HepG2 (cell line): ENCODE data around the gene CPNE5. TPM values are rescaled to one million over a fixed set of nuclear protein-coding genes. Genes with fewer than 3 reads are reported as not detected.
A peak's percentile ranks its signal among the peaks of the same experiment; 100 is the strongest.

Experiments
- ATAC-seq: fragments of 200-7000 bp; cut with Tn5 transposase; 3 replicates; pipeline ENCODE4 v1.9.1; 2020; ENCODE audit warnings: mild to moderate bottlenecking, moderate library complexity
- BruUV-seq: library from RNA; stranded (reverse); fragments of 400-500 nt; replicated peaks from 2 replicates; lab custom pipeline; 2021; lab: Mats Ljungman, UMichigan
- CTCF ChIA-PET: fragments of 300-600 bp; formaldehyde crosslinking; extraction: SDS; loops from one replicate; lab custom pipeline; 2021; ENCODE audit warnings: low total read pairs, inconsistent platforms, low intra/inter-chr PET ratio; lab: Yijun Ruan, JAX
- POLR2A ChIA-PET: fragments of 350-600 bp; sonication (Branson Sonifier 250); formaldehyde crosslinking; loops from one replicate; lab custom pipeline; 2020; ENCODE audit warnings: antibody characterized with exemption, inconsistent platforms; lab: Yijun Ruan, JAX
- DNase-seq: peaks from one replicate; pipeline ENCODE4 v3.0.0-alpha.2; 2015; ENCODE audit warnings: low spot score
- FAIRE-seq: peaks from 3 replicates; lab custom pipeline; 2011; peaks lifted over from hg19 to GRCh38; lab: Jason Lieb, UNC
- H2AFZ ChIP-seq: one replicate; pipeline ENCODE4 v1.6.1; 2011; ENCODE audit warnings: low read length, inconsistent platforms
- H3K27ac ChIP-seq: fragments of 300-600 bp; 3 replicates; pipeline ENCODE4 v1.8.0; 2011; ENCODE audit warnings: mixed run types, mild to moderate bottlenecking, mixed read lengths, low read length, inconsistent platforms; ENCODE audit not compliant: insufficient read depth; ENCODE audit errors: extremely low read length
- H3K27me3 ChIP-seq, 2 experiments: fragments of 200-600 bp in 1 of 2; 2 replicates in 1 of 2; 3 replicates in 1 of 2; pipeline versions ENCODE4 v1.6.0 to v1.8.0; 2011; ENCODE audit warnings: low read length in 2 of 2, mild to moderate bottlenecking in 2 of 2, moderate library complexity in 2 of 2, inconsistent platforms in 1 of 2; ENCODE audit not compliant: insufficient read depth in 2 of 2, control insufficient read depth in 1 of 2
- H3K36me3 ChIP-seq, 2 experiments: fragments of 200-600 bp in 1 of 2; replicated peaks in 1 of 2; 2 replicates in 1 of 2; 3 replicates in 1 of 2; pipeline versions ENCODE4 v1.5.1 to v1.8.0; 2011; ENCODE audit warnings: low read length in 2 of 2, inconsistent platforms in 1 of 2; ENCODE audit not compliant: insufficient read depth in 2 of 2, control insufficient read depth in 1 of 2
- H3K4me1 ChIP-seq: 2 replicates; pipeline ENCODE4 v1.5.1; 2012; ENCODE audit warnings: low read length, inconsistent platforms; ENCODE audit not compliant: insufficient read depth
- H3K4me2 ChIP-seq: 2 replicates; pipeline ENCODE4 v1.6.0; 2011; ENCODE audit warnings: low read depth, low read length, inconsistent platforms
- H3K4me3 ChIP-seq, 3 experiments: fragments of 200-600 bp in 1 of 3; sonication (generic), shearing (Covaris generic) in 1 of 3; replicated peaks in 1 of 3; 2 replicates each; pipeline ENCODE4 v1.5.1; 2011 to 2016; ENCODE audit warnings: low read length in 3 of 3, inconsistent platforms in 2 of 3, low read depth in 2 of 3, mild to moderate bottlenecking in 2 of 3, control low read depth in 1 of 3, mixed read lengths in 1 of 3; ENCODE audit not compliant: insufficient read depth in 1 of 3
- H3K79me2 ChIP-seq: one replicate; pipeline ENCODE4 v1.6.1; 2011; ENCODE audit warnings: low read length, inconsistent platforms; ENCODE audit not compliant: insufficient read depth
- H3K9ac ChIP-seq: 2 replicates; pipeline ENCODE4 v1.6.0; 2011; ENCODE audit warnings: mild to moderate bottlenecking, low read depth, low read length, inconsistent platforms; ENCODE audit not compliant: insufficient read depth
- H3K9me3 ChIP-seq: 2 replicates; pipeline ENCODE4 v1.5.1; 2012; ENCODE audit warnings: mild to moderate bottlenecking, low read length
- H4K20me1 ChIP-seq: 2 replicates; pipeline ENCODE4 v1.6.0; 2011; ENCODE audit warnings: inconsistent platforms, mild to moderate bottlenecking, low read length, moderate library complexity; ENCODE audit not compliant: insufficient read depth
- DNMT3B ChIP-seq: conservative IDR thresholded peaks from 2 replicates; pipeline ENCODE4 v1.6.1; 2016; ENCODE audit warnings: missing biosample characterization, control low read depth
- FOXA1 ChIP-seq, 2 experiments: fragments of 450-650 bp in 1 of 2; sonication (generic) in 1 of 2; formaldehyde crosslinking in 1 of 2; IDR thresholded peaks; 2 replicates each; pipeline versions ENCODE4 v1.4.0 to v1.6.1; 2016 to 2020; ENCODE audit warnings: missing genetic modification reagents in 1 of 2
- KLF16 ChIP-seq, 2 experiments: sonication (generic) in 1 of 2; formaldehyde crosslinking in 1 of 2; IDR thresholded peaks; 2 replicates each; pipeline versions ENCODE4 v1.6.1 to v1.8.0; 2016 to 2023; ENCODE audit warnings: missing genetic modification reagents in 2 of 2, missing compliant biosample characterization in 1 of 2
- MNT ChIP-seq: fragments of 450-650 bp; IDR thresholded peaks from 2 replicates; pipeline ENCODE4 v1.6.1; 2016
- NR2F6 ChIP-seq, 2 experiments: IDR thresholded peaks; 2 replicates each; pipeline ENCODE4 v1.6.1; 2016; ENCODE audit warnings: antibody characterized with exemption in 1 of 2, mild to moderate bottlenecking in 1 of 2
- ZNF10 ChIP-seq: sonication (generic); formaldehyde crosslinking; IDR thresholded peaks from 2 replicates; pipeline ENCODE4 v1.4.0; 2020; ENCODE audit warnings: mild to moderate bottlenecking, low read depth, missing genetic modification reagents, borderline replicate concordance
- ZNF564 ChIP-seq: sonication (generic); formaldehyde crosslinking; IDR thresholded peaks from 2 replicates; pipeline ENCODE4 v1.8.1; 2023; ENCODE audit warnings: mild to moderate bottlenecking, missing genetic modification reagents
- ZNF768 ChIP-seq: sonication (generic); formaldehyde crosslinking; IDR thresholded peaks from 2 replicates; pipeline ENCODE4 v1.4.0; 2020; ENCODE audit warnings: missing genetic modification reagents
- WGBS: methylation state at CpG from one replicate; pipeline ENCODE4 v1.1.6; 2017; ENCODE audit warnings: low lambda C conversion rate; 5-methylcytosine and 5-hydroxymethylcytosine counted together
- in situ Hi-C: cut with HindIII; loops from 2 replicates; pipeline ENCODE4 v1.10.0; 2017; ENCODE audit warnings: low pct_unique_long_range_greater_than_20kb; ENCODE audit not compliant: extremely low pct_ligation_motif_present
- intact Hi-C: fragments of 100-400 bp; cut with micrococcal nuclease; formaldehyde crosslinking; loops from one replicate; pipeline ENCODE4 v1.10.0; 2022; ENCODE audit not compliant: unreplicated experiment
- polyA plus RNA-seq, 8 experiments: library from polyadenylated mRNA; depleted of rRNA in 3 of 8; stranded (reverse) in 7 of 8; unstranded in 1 of 8; fragments of >200 nt; fragmentation: Illumina TruSeq in 4 of 8; extraction: Trizol in 4 of 8; gene quantifications; 2 replicates each; pipeline versions ENCODE4 v1.2.1 to v1.2.3, GENCODE V29; 2011 to 2016; ENCODE audit warnings: low read depth in 4 of 8, missing spikeins in 1 of 8, mixed read lengths in 1 of 8; ENCODE audit not compliant: insufficient read depth in 1 of 8
- total RNA-seq, 5 experiments: library from RNA; depleted of rRNA; stranded (reverse); fragments of >200 nt; fragmentation: Illumina TruSeq; extraction: Trizol; gene quantifications; 2 replicates each; pipeline ENCODE4 v1.2.3, GENCODE V29; 2016; ENCODE audit warnings: low read depth in 1 of 5
- TF ChIP-seq, protein P1 (sequence below): sonication (generic); formaldehyde crosslinking; IDR thresholded peaks from 2 replicates; pipeline ENCODE4 v1.4.0; 2020; ENCODE audit warnings: mild to moderate bottlenecking, missing genetic modification reagents, borderline replicate concordance
- TF ChIP-seq, protein P2 (sequence below): sonication (generic); formaldehyde crosslinking; IDR thresholded peaks from 2 replicates; pipeline ENCODE4 v1.9.0; 2021; ENCODE audit warnings: missing genetic modification reagents, mild to moderate bottlenecking, borderline replicate concordance

Gene CPNE5
- total and polyA plus RNA-seq, 2 of the 13 experiments (the other 11 are each of a cell fraction or from before 2014, with no cell fraction given) = 0.16 TPM; not detected in 1

DNA sequence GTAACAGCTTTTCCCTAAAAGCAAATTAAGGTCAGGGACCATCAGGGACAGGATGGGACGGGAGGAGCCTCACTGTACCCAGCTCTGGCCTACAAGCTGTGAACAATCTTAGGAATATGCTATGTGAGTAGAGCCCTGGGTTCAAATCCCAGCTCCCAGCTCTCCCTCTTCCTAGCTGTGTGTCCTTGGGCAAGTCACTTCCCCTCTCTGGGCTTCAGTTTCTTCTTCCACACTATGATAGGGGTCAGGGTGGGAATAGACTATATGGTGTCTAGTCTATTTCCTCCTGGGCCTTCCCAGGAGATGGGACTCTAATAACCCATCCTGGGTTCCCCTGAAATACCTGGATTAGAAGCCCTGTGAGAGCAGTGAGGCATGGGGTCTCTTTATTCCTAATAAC is 41.6 kb downstream of the CPNE5 start:
- FAIRE-seq (no peak), ATAC-seq (no peak), DNase-seq (no peak)
- peaks cover 10 to 62% of the 10 kb centered on the region in 2 experiments; a peak in 4 of 5 replicates for H3K27me3 ChIP-seq
- H3K36me3 ChIP-seq = no peaks in the 10 kb centered on the region
- no peak overlapping the region for H2AFZ ChIP-seq
- no TSS peak for BruUV-seq
- H3K79me2 ChIP-seq = no peaks in the 10 kb centered on the region
- H3K9ac ChIP-seq = no peak overlapping the region
- H3K4me1 ChIP-seq = no peaks in the 10 kb centered on the region
- H4K20me1 ChIP-seq = no peaks in the 10 kb centered on the region
- H3K27ac ChIP-seq = no peak overlapping the region
- no peak overlapping the region for H3K4me3 ChIP-seq
- ChIA-PET POLR2A (no interaction called here), CTCF (no interaction called here)
- H3K4me2 ChIP-seq = no peak overlapping the region
- in situ Hi-C loops = no loop called here
- no peaks in the 10 kb centered on the region for H3K9me3 ChIP-seq
- peak; percentile 48; the same call in 1 of the 2 replicates for TF ChIP-seq ZNF768 (CRISPR knock-in tag)
- TF ChIP-seq, protein P1, sequence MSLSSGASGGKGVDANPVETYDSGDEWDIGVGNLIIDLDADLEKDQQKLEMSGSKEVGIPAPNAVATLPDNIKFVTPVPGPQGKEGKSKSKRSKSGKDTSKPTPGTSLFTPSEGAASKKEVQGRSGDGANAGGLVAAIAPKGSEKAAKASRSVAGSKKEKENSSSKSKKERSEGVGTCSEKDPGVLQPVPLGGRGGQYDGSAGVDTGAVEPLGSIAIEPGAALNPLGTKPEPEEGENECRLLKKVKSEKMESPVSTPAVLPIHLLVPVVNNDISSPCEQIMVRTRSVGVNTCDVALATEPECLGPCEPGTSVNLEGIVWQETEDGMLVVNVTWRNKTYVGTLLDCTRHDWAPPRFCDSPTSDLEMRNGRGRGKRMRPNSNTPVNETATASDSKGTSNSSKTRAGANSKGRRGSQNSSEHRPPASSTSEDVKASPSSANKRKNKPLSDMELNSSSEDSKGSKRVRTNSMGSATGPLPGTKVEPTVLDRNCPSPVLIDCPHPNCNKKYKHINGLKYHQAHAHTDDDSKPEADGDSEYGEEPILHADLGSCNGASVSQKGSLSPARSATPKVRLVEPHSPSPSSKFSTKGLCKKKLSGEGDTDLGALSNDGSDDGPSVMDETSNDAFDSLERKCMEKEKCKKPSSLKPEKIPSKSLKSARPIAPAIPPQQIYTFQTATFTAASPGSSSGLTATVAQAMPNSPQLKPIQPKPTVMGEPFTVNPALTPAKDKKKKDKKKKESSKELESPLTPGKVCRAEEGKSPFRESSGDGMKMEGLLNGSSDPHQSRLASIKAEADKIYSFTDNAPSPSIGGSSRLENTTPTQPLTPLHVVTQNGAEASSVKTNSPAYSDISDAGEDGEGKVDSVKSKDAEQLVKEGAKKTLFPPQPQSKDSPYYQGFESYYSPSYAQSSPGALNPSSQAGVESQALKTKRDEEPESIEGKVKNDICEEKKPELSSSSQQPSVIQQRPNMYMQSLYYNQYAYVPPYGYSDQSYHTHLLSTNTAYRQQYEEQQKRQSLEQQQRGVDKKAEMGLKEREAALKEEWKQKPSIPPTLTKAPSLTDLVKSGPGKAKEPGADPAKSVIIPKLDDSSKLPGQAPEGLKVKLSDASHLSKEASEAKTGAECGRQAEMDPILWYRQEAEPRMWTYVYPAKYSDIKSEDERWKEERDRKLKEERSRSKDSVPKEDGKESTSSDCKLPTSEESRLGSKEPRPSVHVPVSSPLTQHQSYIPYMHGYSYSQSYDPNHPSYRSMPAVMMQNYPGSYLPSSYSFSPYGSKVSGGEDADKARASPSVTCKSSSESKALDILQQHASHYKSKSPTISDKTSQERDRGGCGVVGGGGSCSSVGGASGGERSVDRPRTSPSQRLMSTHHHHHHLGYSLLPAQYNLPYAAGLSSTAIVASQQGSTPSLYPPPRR (CRISPR knock-in tag) = no peak
- intact Hi-C loops = no loop called here
- WGBS = 30% methylated on average over 1 of the region's 1 CpG

DNA sequence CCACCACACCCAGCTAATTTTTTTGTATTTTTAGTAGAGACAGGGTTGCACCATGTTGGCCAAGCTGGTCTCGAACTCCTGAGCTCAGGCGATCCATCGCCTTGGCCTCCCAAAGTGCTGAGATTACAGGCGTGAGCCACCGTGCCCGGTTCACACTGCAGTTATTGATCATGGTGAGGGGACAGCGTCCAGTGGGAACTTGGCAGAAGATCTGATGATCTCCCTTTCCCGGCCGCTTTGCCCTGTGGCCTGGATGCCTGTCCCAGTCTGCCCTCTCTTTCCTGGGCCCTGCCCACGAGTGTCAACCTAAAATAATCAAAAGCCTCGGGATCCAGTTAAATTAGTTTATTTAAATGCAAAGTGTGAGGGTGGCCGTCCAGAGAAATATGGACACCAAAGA is 42.2 kb downstream of the CPNE5 start:
- Histone ChIP-seq H3K4me1 (no peaks in the 10 kb centered on the region), H3K9ac (no peak overlapping the region), H3K79me2 (no peaks in the 10 kb centered on the region), H3K27me3 (peaks cover 10 to 68% of the 10 kb centered on the region in 2 experiments; a peak in 4 of 5 replicates), H3K36me3 (no peaks in the 10 kb centered on the region), H2AFZ (no peak overlapping the region), H3K27ac (no peak overlapping the region), H4K20me1 (no peaks in the 10 kb centered on the region), H3K4me3 (no peak overlapping the region), H3K4me2 (no peak overlapping the region), H3K9me3 (no peaks in the 10 kb centered on the region)
- FAIRE-seq (no peak), DNase-seq (no peak), ATAC-seq (no peak)
- ChIA-PET CTCF (no interaction called here), POLR2A (no interaction called here)
- intact Hi-C loops (no loop called here), in situ Hi-C loops (no loop called here)
- 37% methylated on average over 12 of the region's 12 CpGs for WGBS
- no TSS peak for BruUV-seq
- no peak for TF ChIP-seq NR2F6 (IDR thresholded peaks at IDR 0.05)
- TF ChIP-seq NR2F6 (CRISPR knock-in tag; IDR thresholded peaks at IDR 0.05) = no peak
- TF ChIP-seq ZNF10 (CRISPR knock-in tag) = no peak
- TF ChIP-seq, protein P2, sequence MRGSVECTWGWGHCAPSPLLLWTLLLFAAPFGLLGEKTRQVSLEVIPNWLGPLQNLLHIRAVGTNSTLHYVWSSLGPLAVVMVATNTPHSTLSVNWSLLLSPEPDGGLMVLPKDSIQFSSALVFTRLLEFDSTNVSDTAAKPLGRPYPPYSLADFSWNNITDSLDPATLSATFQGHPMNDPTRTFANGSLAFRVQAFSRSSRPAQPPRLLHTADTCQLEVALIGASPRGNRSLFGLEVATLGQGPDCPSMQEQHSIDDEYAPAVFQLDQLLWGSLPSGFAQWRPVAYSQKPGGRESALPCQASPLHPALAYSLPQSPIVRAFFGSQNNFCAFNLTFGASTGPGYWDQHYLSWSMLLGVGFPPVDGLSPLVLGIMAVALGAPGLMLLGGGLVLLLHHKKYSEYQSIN (CRISPR knock-in tag) = no peak
- no peak for TF ChIP-seq DNMT3B (CRISPR knock-in tag)
- TF ChIP-seq MNT = no peak
- TF ChIP-seq FOXA1 (IDR thresholded peaks at IDR 0.05) = no peak
- TF ChIP-seq FOXA1 (CRISPR knock-in tag; IDR thresholded peaks at IDR 0.05) = no peak
- no peak for TF ChIP-seq ZNF564 (CRISPR knock-in tag)
- TF ChIP-seq KLF16 (CRISPR knock-in tag; IDR thresholded peaks at IDR 0.05) = no peak
